Measurements from ENCODE around the gene DNAJB2. TPM values are rescaled to one million over a fixed set of nuclear protein-coding genes. Genes with fewer than 3 reads are reported as not detected.

Gene DNAJB2
- polyA plus RNA-seq, 1 of the 3 experiments (the other 2 are of a cell fraction) = 39.9 TPM

DNA sequence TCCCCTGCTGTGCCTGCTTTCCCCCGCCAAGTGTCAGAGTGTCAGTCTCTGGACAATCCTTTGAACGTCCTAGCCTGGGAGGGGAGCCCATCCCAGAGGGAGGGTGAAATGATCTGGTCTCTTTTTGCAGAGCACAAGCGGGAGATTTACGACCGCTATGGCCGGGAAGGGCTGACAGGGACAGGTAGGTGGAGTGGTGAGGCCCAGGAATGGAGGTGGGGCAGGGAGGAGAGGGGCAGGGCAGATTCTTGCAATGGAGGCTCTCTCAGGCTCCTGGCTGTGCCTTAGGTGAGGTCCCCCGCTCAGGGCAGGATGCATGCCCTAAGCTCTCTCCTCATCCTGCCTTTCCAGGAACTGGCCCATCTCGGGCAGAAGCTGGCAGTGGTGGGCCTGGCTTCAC lies 2.4 kb downstream of the DNAJB2 start:
- H3K27me3 ChIP-seq (ENCODE audit: insufficient read depth) = no peaks in the 10 kb centered on the region
- POLR2A ChIA-PET = no interaction called here
- H3K9me2 ChIP-seq = no peaks in the 10 kb centered on the region
- H4K20me1 ChIP-seq (ENCODE audit: insufficient read depth) = no peaks in the 10 kb centered on the region
- H3K4me1 ChIP-seq (ENCODE audit: control insufficient read depth in 1 of 2, insufficient read depth in 2 of 2, low read depth in 1 of 2, low read length in 1 of 2) = peaks cover 17 to 24% of the 10 kb centered on the region in 2 experiments
- 92% methylated on average over 5 of the region's 8 CpGs for WGBS (ENCODE audit: low lambda C conversion rate)
- no peaks in the 10 kb centered on the region for H3K9me3 ChIP-seq
- H3F3A ChIP-seq (replicated peaks; ENCODE audit: insufficient read depth) = peaks cover 12% of the 10 kb centered on the region
- no peak overlapping the region for H3K9ac ChIP-seq
- H3K79me2 ChIP-seq (ENCODE audit: insufficient read depth) = peaks cover 9% of the 10 kb centered on the region; the same call in 1 of the 2 replicates
- no peak overlapping the region for H3K27ac ChIP-seq (ENCODE audit: low read depth in 2 of 2, low read length in 1 of 2)
- CTCF ChIA-PET = interaction anchor here (1.1 to 15.4 kb wide), 7 partner anchors 11 to 122 kb away, joined by 3 to 312 read pairs (median 4); partner anchors contain the start of genes GLB1L and STK16
- H2AFZ ChIP-seq (ENCODE audit: low read depth) = no peak overlapping the region
- peaks cover 14 to 37% of the 10 kb centered on the region in 2 experiments for H3K36me3 ChIP-seq (replicated peaks in 1 of 2; ENCODE audit: control insufficient read depth in 1 of 2, insufficient read depth in 2 of 2, low read length in 1 of 2)
- no peak for DNase-seq
- no peak for TF ChIP-seq EP300 (IDR thresholded peaks at IDR 0.05; ENCODE audit: borderline replicate concordance in 1 of 2, low read depth in 1 of 2, low read length in 1 of 2)
- no peak for TF ChIP-seq MXI1 (IDR thresholded peaks at IDR 0.05; ENCODE audit: low read depth, low read length)
- TF ChIP-seq FOXJ3 (CRISPR knock-in tag; IDR thresholded peaks at IDR 0.05) = no peak
- TF ChIP-seq, protein P1, sequence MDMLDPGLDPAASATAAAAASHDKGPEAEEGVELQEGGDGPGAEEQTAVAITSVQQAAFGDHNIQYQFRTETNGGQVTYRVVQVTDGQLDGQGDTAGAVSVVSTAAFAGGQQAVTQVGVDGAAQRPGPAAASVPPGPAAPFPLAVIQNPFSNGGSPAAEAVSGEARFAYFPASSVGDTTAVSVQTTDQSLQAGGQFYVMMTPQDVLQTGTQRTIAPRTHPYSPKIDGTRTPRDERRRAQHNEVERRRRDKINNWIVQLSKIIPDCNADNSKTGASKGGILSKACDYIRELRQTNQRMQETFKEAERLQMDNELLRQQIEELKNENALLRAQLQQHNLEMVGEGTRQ (IDR thresholded peaks at IDR 0.05; ENCODE audit: borderline replicate concordance, low read depth, low read length) = no peak
- no peak for TF ChIP-seq TAF1 (IDR thresholded peaks at IDR 0.05; ENCODE audit: borderline replicate concordance, low read depth, low read length)
- H3K4me2 ChIP-seq = no peak overlapping the region
- H3K4me3 ChIP-seq (ENCODE audit: low read depth in 2 of 2, low read length in 1 of 2) = no peak overlapping the region

DNA sequence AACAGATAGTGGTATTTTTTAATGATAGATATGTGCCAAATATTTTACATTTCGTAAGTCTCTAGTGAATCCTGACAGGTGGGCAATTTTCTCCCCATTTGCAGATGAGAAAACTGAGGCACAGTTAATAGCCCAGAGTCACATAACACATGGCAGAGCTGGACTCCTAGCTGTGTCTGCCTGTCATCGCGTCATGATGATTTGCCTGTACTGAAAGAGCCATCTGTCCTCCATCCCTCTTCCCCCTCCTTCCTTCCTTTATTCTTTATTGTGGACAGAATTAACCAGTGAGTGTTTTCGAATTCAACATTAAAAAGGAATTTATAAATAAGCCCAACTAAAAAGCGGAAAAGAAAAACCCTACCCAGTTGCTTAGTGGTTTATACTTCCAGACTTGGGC lies 3.2 kb downstream of the DNAJB2 start:
- Histone ChIP-seq H3K9me2 (no peaks in the 10 kb centered on the region), H3F3A (replicated peaks; ENCODE audit: insufficient read depth) (peaks cover 12% of the 10 kb centered on the region), H3K4me1 (ENCODE audit: control insufficient read depth in 1 of 2, insufficient read depth in 2 of 2, low read depth in 1 of 2, low read length in 1 of 2) (peaks cover 17 to 24% of the 10 kb centered on the region in 2 experiments), H3K4me2 (no peak overlapping the region), H3K9me3 (no peaks in the 10 kb centered on the region), H3K36me3 (replicated peaks in 1 of 2; ENCODE audit: control insufficient read depth in 1 of 2, insufficient read depth in 2 of 2, low read length in 1 of 2) (peaks cover 14 to 37% of the 10 kb centered on the region in 2 experiments), H3K27ac (ENCODE audit: low read depth in 2 of 2, low read length in 1 of 2) (no peak overlapping the region), H4K20me1 (ENCODE audit: insufficient read depth) (no peaks in the 10 kb centered on the region), H3K27me3 (ENCODE audit: insufficient read depth) (no peaks in the 10 kb centered on the region), H2AFZ (ENCODE audit: low read depth) (no peak overlapping the region), H3K9ac (no peak overlapping the region), H3K79me2 (ENCODE audit: insufficient read depth) (peaks cover 9% of the 10 kb centered on the region; the same call in 1 of the 2 replicates), H3K4me3 (ENCODE audit: low read depth in 2 of 2, low read length in 1 of 2) (no peak overlapping the region)
- ChIA-PET POLR2A (interaction anchor here (1.9 kb wide), 1 partner anchor 13 kb away, joined by 7 read pairs; no protein-coding TSS in a partner anchor), CTCF (interaction anchor here (1.6 to 15.4 kb wide), 4 partner anchors 10 to 123 kb away, joined by 3 to 312 read pairs (median 38); no protein-coding TSS in a partner anchor)
- no peak for TF ChIP-seq RFX5 (IDR thresholded peaks at IDR 0.05; ENCODE audit: low read length)
- TF ChIP-seq MEF2A (IDR thresholded peaks at IDR 0.05; ENCODE audit: borderline replicate concordance, low read depth) = no peak
- no peak for TF ChIP-seq PBX3 (IDR thresholded peaks at IDR 0.05)
- TF ChIP-seq EP300 (IDR thresholded peaks at IDR 0.05; ENCODE audit: borderline replicate concordance in 1 of 2, low read depth in 1 of 2, low read length in 1 of 2) = no peak
- TF ChIP-seq RXRA (IDR thresholded peaks at IDR 0.05; ENCODE audit: borderline replicate concordance, low read depth) = no peak
- no peak for TF ChIP-seq MAX (IDR thresholded peaks at IDR 0.05; ENCODE audit: low read depth)
- TF ChIP-seq, protein P1 (IDR thresholded peaks at IDR 0.05; ENCODE audit: borderline replicate concordance, low read depth, low read length) = no peak
- no peak for DNase-seq
- 92% methylated on average over 5 of the region's 5 CpGs for WGBS (ENCODE audit: low lambda C conversion rate)
